NOMO-1 (cell line): ENCODE measurements around the gene SND1.

ENCODE experiments used
- DNase-seq, 2 experiments: peaks; one replicate each; lab custom pipeline; 2025; ENCODE audit not compliant: unreplicated experiment in 2 of 2; lab: John Stamatoyannopoulos, UW

Gene SND1

DNA sequence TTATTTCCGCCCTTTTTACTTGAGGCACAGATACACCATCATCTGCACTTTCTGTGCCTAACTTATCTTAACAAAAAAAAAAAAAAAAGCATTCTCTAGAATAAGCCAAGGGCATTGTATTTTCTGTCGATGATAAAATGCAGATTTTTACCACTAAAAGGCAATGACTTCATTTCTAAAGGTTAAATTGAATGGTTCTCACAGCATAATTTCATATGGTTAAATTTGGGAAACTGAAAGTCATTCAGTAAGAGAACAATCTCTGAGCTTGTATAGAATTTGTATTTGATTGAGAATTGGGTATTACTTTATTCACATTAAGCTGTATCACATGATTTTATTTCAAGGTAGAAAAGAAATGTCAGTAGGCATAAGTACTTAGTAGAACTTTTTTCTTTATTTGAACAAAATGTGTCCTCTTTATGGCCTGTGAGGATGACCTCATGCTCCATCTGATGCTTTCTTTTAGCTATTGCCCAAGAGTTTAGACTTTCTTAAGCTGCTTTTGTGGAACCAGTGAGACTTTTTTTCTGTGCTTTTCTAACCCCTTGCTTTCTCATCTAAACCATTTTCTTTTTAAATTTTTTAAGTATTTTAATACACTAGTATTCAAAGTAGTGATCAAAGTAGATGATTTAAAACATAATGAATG lies 268.9 kb downstream of the SND1 start:
- DNase-seq = no peak

DNA sequence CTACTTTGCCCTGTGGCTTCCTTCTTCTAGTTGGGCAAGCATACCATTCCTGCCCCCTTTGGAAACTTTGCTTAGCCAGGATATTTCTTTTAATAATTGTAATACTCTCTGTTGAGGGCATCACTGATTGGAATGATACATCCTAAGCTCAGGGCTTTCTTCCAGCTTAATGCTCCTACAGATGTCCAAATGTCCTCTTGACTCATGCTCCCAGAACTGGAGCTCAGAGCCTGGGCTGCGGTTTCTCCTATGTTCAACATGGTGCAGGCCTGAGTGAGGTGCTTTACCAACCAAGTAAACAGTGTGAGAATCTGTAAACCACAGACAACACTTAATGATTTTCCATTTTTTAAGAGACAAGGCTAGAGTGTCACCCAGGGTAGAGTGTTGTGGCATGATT lies 270.7 kb downstream of the SND1 start:
- no peak for DNase-seq

DNA sequence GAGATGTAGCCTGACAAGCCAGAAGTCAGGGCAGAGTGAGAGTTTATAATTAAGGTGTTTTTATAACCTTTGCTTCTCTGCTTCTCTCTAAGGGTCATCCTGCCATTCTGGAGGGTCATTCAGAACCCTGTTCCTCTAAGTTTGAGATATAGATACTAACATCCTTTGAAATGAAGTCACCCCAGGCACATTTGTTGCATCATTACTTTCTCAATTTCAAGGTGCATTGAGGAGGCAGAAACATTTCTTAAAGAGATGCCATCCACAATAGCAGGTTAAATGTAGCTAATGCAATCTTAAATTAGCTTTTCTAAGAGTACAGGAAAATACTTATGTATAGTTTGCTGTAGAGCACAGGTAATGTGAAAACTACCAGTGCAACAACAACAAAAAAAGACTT lies 272.9 kb downstream of the SND1 start:
- no peak for DNase-seq

DNA sequence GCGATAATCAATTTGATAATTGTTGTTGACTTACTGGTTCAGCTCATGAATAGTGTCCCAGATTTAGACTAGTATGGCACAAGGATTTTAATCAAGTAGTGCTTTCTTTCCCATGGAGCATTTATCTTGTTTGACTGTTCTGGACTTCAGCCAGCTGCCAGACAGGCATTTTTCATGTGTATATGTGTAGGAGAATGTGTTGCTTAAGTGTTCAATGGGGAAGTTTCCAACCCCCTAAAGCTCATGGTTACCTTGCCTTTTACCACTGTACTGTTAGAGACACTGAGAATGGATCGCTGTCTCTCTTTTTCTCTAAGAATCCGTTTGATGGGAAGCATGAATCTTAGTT lies 275.3 kb downstream of the SND1 start:
- no peak for DNase-seq

DNA sequence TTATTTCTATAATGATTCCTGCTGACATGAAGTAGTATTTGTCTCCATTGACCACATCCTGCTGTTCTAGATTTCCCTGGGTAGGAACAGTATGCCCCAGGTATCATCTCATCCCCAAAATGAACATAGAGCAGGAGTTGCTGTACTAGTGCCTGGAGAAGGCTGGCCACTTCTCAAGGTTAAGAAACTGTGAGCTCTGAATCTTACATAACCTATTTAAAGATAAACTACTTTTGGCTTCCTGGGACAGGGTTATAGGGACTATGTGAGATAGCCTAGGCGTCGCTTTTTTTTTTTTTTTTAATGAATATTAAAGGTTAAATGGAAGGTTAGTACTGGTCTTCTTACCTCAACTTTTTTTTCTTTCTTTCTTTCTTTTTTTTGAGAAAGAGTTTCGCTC lies 276.2 kb downstream of the SND1 start:
- no peak for DNase-seq

DNA sequence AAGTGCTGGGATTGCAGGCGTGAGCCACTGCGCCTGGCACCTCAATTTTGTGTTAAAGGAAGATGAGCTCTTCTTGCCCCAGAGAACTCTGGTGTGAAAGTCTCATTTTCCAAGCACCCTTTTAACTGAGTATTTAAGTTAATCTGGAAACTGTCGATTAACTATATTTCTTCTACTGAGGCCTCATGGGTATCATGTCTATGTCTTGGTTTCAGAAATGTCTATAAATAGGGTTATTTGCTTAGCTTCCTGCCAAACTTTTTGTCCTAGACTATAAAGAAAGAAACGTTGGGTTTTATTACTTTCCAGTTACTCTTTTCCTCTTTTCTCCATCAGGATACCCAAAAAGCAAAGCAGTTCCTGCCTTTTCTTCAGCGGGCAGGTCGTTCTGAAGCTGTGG lies 276.9 kb downstream of the SND1 start:
- DNase-seq = no peak

DNA sequence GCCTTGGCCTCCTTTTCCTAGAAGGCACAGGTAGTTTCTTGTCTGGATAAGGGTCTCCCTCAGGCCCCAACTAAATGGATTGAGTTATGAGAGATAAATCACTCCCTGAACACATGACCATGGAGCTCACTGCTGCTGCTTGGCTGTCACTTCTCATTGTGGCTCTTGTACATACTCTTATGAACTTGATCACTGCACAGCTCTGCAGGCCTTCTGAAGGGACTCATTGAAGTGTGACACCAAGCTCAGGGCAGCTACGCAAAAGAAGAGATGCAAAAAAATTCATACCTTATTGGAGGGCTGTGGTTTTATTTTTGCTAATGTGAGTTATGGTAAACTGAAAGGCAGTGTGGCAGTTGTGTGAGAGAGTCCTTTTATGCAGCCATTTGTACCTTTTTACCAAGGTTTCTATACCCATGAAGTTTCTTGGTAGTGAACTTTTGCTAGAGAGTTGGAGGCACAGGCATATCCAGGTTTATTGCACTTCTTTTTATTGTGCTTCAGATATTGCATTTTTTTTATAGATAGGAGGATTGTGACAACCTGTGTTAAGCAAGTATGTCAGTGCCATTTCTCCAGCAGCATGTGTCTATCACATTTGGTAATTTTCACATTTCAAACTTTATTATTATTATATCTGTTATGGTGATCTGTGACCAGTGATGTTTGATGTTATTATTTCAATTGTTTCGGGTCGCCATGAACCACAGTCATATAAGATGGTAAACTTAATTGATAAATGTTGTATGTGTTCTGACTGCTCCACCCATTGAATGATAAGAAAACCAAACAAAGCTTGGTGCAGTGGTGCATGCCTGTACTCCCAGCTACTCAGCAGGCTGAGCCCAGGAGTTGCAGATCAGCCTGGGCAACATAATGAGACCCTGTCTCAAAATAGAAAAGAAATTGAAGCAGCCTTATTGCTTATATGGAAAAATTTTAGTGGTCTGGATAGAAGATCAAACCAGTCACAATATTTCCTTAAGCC lies 278.6 kb downstream of the SND1 start:
- no peak for DNase-seq

DNA sequence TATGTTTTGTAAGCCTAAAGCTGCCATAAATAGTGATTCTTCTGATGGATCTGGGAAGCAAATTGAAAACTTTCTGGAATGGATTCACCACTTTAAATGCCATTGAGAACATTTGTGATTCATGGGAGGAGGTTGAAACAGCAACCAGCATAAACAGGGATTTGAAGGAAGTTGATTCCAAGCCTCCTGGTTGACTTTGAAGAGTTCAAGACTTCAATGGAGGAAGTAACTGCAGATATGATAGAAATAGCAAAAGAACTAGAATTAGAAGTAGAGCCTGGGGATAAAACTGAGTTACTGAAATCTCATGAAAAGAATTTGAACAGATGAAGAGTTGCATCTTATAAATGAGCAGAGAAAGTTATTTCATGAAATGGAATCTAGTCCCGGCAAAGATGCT lies 280.1 kb downstream of the SND1 start:
- no peak for DNase-seq

DNA sequence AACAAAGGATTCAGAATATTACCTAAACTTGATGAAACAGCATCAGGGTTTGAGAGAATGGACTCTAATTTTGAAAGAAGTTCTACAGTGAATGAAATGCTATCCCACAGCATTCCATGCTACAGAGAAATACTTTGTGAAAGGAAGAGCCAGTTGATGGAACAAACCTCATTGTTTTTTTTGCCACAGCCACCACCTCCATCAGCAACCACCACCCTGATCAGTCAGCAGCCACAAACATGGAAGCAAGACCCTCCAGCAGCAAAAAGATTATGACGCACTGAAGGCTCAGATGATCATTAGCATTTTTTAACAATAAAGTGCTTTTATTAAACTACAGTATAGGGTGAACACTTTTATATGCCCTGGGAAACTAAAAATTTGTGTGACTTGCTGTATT lies 280.5 kb downstream of the SND1 start:
- no peak for DNase-seq

DNA sequence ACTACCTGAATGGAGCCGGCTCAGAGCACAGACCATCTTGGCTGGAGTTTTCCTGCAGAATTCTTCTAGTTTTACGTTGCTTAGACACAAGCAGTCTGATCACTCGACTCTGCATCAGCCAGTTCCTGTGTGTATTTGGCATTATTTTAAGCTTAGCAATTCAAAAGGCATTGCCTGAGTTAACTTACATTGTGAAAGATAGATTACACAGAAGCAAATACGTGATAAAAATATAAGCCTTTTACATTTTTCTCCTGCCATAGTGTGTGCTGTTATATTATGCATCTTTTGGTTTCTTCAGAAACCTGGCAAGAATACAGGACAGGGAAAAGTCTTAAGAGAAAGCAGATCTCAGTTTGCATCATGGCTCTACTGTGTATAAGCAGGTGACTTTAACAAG lies 281.2 kb downstream of the SND1 start:
- DNase-seq = no peak

DNA sequence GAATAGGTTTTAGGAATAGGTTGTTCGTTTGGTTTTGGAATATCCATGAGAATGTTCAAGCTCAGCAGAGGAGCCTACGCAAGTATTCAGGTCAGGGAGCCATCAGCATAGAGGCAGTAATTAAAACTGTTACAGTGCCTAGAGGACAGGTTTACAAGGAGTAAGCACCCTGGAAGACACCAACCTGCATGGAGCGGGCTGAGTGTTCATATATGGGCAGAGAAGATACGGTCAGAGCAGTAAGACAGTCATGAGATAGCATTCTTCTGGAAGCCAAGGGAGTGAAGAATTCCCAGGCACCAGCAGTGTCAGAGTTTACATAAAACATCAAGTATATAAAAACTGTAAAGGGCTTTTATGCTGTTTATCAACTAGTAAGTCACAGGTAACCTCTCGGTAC lies 282.7 kb downstream of the SND1 start:
- no peak for DNase-seq

DNA sequence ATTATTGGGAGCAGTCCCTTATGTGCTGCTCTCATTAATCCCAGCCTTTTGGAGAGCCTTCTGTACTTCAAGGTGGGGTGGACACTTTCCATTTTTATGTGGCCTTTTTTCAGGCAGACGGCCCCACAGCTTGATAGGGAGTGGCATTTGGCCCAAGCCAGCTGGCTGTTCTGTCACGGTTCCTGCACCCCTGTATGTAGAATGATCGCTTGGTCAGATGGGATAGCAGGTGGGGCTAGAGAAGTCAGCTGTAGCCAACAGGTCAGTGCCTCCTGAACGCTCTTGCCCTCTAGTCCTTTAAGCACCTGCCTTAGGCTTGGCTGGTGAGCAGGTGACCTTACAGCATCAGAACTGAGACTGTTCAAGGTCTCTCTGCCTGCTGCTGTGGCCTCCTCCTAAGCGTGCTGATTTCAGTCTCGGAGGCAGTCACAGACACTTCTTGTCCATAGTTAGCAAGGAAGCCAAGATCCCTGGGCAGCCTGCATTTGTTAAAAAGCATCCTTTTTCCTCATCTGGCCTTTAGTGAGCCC lies 283.9 kb downstream of the SND1 start:
- no peak for DNase-seq

DNA sequence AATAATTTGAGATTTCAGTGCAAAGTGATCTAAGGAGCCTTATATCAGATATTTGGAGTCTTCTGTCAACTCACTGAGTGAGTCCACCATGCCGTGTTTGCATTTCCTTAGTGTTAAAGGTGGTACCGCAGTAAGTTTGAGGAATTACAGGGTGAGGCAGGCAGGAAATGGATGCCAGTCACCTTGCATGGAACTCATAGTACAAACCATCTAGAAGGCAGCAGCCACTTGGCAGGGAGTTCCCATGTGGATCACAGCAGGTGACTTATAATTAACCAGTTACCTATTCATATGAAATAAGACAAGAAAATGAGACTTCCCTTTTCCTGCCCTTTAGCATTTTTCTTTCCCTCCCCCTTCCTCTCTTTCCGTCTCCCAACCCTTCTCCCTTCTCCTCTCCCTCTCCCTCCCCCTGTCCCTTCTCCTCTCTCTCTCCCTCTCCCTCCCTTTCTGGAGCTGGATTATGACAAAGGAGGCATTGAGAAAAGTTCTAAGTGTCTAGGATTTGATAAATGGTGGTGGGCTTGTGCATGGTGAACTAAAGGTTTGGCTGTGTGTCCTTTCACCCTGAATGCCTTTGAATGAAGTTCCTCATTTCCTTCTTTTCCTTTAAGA lies 285.2 kb downstream of the SND1 start:
- DNase-seq = no peak

DNA sequence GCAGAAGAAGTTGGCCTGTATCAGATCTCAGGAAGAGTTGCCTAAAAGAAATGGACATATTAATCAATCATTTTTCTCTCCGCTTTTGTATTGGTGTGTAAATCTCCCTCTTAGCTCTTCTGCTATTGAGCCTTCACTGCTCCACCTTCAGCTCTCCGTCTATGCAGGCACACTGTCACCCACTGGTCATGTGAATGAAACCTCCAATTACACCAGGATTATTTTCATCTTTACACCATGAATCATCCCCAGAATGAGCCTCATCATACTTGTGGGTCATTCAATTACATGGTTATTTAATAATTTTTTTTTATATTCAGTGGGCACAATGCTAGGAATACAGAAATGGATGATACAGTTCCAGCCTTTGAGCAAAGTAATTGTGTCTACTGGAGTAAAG lies 286.6 kb downstream of the SND1 start:
- no peak for DNase-seq

DNA sequence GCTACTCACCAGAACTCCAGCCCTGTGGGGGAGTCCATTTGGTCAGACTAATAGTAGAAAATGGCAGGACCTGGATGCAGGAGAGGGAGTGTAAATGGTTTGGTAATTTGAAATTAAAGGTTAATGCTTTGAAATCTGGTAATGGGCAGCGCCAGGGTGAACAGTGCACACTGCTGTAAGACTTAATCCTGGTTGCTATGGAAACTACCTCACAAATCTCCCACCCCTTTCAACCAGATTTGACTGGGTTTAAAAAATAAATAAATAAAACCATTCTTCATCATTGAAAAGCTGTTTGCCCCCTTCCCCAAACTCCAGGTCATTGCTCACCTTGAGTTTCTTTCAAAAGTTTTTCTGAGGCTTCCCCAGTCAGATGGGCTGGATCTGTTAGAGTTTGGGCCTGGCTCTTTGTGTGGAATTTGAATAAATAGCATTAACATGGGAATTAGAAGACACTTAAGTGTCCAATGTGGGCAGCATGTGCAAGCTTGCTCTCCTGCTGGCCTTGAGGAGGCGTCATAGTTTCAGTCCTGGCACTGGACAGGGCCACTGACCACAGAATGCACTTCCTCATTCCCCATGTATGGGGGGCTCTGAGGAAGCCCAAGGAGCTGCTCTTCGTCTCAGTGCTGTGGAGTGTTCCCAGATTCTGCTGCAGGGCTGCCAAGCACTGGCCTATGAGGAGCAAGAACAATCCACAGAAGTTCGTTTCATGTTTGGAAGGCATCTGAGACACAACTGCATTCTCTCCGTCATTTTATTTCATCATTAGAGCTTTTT lies 288.6 kb downstream of the SND1 start:
- DNase-seq = no peak

DNA sequence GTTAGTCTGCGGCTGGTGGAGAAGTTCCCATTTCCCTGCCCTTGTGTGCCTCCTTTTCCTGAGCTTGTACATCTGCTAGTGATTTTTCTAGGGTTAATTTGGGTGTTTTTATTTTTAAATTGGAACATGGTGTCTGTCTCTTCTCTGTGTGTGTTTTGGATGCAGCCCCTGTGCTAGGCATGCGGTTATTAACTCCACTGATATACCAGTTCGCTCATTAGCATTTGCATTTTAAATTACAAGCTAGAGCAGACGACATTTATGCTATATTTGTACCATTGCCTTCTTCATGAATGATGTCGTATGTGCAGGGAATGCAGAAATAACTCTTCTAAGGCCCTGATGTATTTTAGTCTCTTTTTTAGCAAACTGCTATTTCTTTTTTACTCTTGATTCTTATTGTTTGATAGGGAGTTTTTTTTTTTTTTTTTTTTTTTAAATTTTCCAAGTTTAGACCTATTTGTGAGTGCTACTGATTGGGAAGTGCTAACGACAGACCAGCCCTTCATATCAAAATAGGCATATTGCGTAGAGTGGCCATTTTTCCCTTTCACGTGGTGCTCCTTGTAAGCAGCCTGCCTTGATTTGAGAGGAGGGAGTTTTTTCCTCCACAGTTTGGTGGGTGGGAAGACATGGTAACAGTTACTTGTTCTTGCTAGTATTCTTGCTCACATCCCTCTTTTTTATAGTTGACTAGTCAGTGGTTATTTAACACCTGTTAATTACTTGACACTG lies 289.6 kb downstream of the SND1 start:
- DNase-seq = no peak

DNA sequence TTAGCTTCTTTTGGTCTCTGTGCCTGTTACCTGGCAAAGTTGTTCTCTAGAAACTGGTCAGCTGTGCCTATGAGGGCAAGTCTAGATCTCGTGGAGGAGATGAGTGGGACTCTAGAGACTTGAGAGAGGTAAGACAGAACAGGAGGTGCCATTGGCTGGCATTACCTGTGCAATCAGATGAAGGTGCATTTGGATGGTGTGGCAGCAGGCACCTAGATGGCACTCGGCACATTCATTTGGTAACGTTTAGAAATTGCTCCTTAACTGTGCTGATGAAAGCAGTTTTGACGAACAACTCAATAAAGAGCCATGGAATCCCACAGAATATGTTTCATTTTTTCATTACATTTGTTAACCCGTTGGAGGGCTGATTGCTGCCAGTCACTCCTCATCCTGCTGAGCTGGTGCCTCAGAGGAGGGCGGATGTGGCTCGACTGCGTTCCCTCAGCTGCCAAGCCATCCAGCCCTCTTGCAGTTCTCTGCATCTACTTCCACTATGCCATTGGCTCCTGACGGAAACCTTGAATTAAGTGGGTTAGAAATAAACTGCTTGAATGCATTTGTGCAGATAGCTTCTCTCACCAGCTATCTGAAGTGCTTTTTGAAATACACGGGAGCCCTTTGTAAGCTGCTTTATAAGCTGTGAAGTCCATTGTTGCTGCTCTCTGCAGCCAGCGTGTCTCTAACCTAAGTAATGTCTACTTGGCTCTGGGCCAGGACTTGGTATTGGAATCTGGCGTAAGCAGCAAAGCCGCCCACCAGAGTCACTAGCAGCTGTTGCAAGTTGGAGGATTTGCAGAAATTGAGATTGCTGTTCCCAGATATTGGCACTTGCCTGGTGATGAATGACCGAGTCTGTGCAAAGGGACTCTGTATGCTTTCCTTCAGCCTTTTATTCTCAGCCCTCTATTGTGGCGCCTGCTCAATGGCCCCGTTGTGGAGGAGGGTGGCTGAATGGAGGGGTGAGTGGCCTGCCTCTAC lies 291.8 kb downstream of the SND1 start:
- no peak for DNase-seq

DNA sequence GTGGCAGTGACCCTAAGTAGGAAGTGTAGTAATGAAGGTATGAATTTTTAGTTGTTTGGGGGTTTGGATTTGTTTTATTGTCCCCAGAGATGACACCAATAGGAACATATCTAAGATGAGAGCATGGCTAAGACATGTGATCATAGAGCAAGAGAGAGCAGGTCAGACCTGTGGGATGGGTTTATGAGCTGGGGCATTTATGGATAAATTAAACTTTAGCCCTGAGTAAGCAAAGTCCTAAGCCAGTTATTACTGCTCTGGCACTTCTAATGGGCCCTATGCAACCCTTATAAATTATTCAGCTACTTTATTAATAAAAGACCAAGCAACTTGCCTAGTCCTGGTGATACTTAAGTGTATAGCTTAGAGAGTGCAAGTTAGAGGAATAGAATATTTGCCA lies 294.1 kb downstream of the SND1 start:
- DNase-seq = no peak

DNA sequence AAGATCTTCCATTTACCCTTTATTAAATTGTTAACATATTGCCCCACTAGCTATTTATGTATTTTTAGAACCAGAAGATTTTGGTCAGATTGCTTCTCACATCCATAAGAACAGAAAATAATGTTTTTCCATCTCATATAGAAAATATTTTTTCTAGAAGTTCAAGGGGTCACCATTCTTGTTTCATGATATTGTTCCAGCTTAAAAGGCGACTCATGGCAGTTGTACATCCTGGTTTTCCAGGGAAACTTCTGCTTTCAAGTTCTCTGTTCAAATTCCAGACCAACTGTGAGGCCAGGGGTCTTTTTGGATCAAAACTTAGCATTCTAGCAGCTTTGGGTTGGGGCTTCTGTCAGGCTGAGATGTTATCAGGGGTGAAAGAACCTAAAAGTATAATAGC lies 294.9 kb downstream of the SND1 start:
- no peak for DNase-seq
